ENCODE results near the gene GPC5. TPM values are rescaled to one million over a fixed set of nuclear protein-coding genes. Genes with fewer than 3 reads are reported as not detected.

The GPC5 gene
- total and polyA plus RNA-seq, 9 of the 15 experiments (the other 6 are each of a cell fraction or from before 2014, with no cell fraction given) = 0.18 to 0.27 TPM; not detected in 7

GRCh38 chr13:91758724-91759123 lies 360.3 kb downstream of the GPC5 start (continued):
- TF ChIP-seq ZNF512 (tag; IDR thresholded peaks at IDR 0.05) (no peak), SP2 (IDR thresholded peaks at IDR 0.05; ENCODE audit: extremely low read depth, low read depth, low read length, poor library complexity, severe bottlenecking) (no peak), FIP1L1 (IDR thresholded peaks at IDR 0.05; ENCODE audit: low read depth, low read length, poor library complexity, severe bottlenecking) (no peak), ZNF3 (CRISPR knock-in tag; IDR thresholded peaks at IDR 0.05) (0 out of 2 replicates have a peak, but pooled peaks have one; percentile 30), ZNF586 (CRISPR knock-in tag; conservative IDR thresholded peaks at IDR 0.05) (no peak), SIN3A (IDR thresholded peaks at IDR 0.05; ENCODE audit: borderline replicate concordance in 2 of 2, control insufficient read depth in 1 of 2, low read depth in 2 of 2, low read length in 2 of 2) (no peak), HCFC1 (IDR thresholded peaks at IDR 0.05; ENCODE audit: low read depth, low read length) (no peak), KDM1A (IDR thresholded peaks at IDR 0.05) (no peak), XRCC3 (IDR thresholded peaks at IDR 0.05) (no peak), FOXM1 (IDR thresholded peaks at IDR 0.05; ENCODE audit: low read depth) (no peak), FOXM1 (CRISPR knock-in tag; IDR thresholded peaks at IDR 0.05; ENCODE audit: low read depth) (no peak), MCM7 (IDR thresholded peaks at IDR 0.05) (0 out of 4 replicates have a peak, but pooled peaks of 1 of the 2 experiments have one; percentile 16), SRSF1 (IDR thresholded peaks at IDR 0.05; ENCODE audit: low read depth, low read length) (no peak), ARID1B (IDR thresholded peaks at IDR 0.05) (no peak), HDAC1 (IDR thresholded peaks at IDR 0.05) (no peak), ZKSCAN8 (CRISPR knock-in tag; IDR thresholded peaks at IDR 0.05) (no peak), RBBP5 (IDR thresholded peaks at IDR 0.05; ENCODE audit: borderline replicate concordance, insufficient read depth, low read length, poor library complexity, severe bottlenecking) (no peak), ZNF224 (CRISPR knock-in tag; IDR thresholded peaks at IDR 0.05) (no peak), ATF7 (IDR thresholded peaks at IDR 0.05) (no peak), HSF4 (CRISPR knock-in tag; IDR thresholded peaks at IDR 0.05; ENCODE audit: borderline replicate concordance) (no peak), NCOR1 (IDR thresholded peaks at IDR 0.05) (no peak), HDAC8 (tag; IDR thresholded peaks at IDR 0.05) (no peak), HMGXB4 (CRISPR knock-in tag; IDR thresholded peaks at IDR 0.05) (no peak), ZBTB2 (IDR thresholded peaks at IDR 0.05) (no peak), CBX2 (IDR thresholded peaks at IDR 0.05; ENCODE audit: insufficient read depth, low read length, poor library complexity, severe bottlenecking) (no peak), MCM3 (IDR thresholded peaks at IDR 0.05) (peak; percentile 77), CAMTA2 (CRISPR knock-in tag; conservative IDR thresholded peaks at IDR 0.05) (no peak)
